Left colon (tissue), 2 donors: Measurements from ENCODE around the gene KCNAB3. TPM values are rescaled to one million over a fixed set of nuclear protein-coding genes. Genes with fewer than 3 reads are reported as not detected.
"Not testable (repeated sequence)": the region's sequence is repeated elsewhere in the genome, so short reads cannot be mapped to it uniquely, and the experiment has no call there.

Experiments used
- ATAC-seq: fragments of 200-7000 bp; cut with Tn5 transposase; one replicate; pipeline ENCODE4 v1.9.1; 2020; ENCODE audit warnings: mild to moderate bottlenecking, moderate library complexity
- DNase-seq, 2 donors: peaks; one replicate each; pipeline ENCODE4 v3.0.0-alpha.2; 2020
- intact Hi-C, 2 donors: fragments of 100-400 bp; cut with DNase I in 1 of 2; cut with micrococcal nuclease in 1 of 2; formaldehyde crosslinking; loops; one replicate each; pipeline versions ENCODE4 v1.11.2 to v1.14.0; 2022; cut with DNase I, micrococcal nuclease
- long read RNA-seq: library from polyadenylated mRNA; unstranded; transcript quantifications from one replicate; pipeline ENCODE4 v2.0.0, GENCODE V29; 2021
- total RNA-seq, 2 donors: library from RNA; stranded (reverse); fragmentation: NEBNext Ultra II Directional; extraction: Animal tissue kit (Norgen Biotek cat#: 25700); gene quantifications; one replicate each; pipeline ENCODE4 v1.2.1, GENCODE V29; 2021
- donor health status: DM: no; HTN: no; CAD: no.
- donor health status: DM: yes; HTN: yes; CAD: no.

Gene KCNAB3
- 1 to 10 TPM; 2.2 to 3.1 TPM for total RNA-seq
- long read RNA-seq, partial matches to known transcripts = 0 of 2 reads
- long read RNA-seq, other reads (novel, unspliced or antisense) = 2 of 2 reads

DNA sequence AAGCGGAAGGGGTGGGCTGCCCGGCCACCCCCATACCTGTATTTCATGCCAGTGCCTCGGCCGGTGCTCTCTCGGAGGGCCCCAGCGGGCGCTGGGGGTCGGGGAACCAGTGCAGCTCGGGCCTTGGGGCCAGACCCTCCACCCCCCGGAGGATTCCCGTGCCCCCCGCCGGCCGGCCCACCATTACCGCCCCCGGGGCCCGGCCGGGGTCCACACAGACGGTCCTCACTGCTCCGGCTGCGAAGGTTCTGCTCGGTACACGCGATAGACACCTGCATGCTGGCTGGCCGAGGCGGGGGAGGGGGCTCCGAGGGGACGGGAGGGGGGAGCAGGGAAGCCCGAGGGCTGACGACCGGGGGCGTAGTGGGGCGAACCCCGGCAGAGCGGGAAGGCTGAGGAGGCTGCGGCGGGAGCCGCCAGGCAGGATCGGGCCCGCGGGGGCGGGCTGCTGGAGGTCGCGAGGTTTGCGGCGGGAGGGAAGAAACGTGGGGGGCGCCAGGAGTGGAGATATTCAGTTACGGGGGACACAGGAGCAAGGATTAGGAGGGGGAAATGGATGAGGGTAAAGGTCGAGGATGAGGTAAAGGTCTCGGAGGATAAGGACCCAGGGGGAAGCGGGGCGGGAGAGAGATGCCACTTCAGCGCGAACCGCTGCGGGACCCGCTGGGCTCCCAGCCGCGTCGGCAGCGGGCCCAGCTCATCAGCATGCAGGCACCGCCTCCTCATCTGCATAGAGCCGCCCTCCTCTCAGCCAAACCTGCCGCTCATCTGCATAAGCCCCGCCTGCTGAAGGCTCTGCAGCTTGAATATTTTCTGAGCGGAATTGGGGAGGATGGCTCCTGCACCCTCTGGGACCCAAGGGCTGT lies at the start of gene KCNAB3:
Gene KCNAB3, minus strand, starts transcription at position 699 of the 866 bp plus-strand sequence. Its CDS starts 421 bp downstream, at position 278.
- ATAC-seq (no peak), DNase-seq (peak in 1 of 2 donors; percentile 38)
- intact Hi-C loops = no loop called here

DNA sequence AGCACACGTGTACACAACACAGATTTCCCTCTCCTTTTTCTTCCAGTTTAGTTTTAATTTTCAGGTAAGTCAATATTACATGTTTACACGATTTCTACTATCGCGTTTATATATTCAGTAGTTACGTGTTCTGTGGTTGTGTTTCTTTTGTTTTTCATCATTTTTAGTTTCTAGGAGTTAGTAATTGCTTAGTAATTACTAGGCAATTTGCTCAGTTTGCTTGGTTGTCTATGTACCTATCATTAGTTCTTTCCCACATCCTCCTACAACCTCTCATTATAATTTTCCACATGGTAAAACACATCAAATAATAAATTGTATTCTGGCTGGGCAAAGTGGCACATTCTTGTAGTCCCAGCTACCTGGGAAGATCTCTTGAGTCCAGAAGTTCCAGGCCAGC lies 48.1 kb upstream of the KCNAB3 start:
- intact Hi-C loops = loop anchor here in 1 of 2 donors (5.0 kb wide), 1 partner anchor 36 kb away; no protein-coding TSS in a partner anchor
- no peak for ATAC-seq
- no peak for DNase-seq

DNA sequence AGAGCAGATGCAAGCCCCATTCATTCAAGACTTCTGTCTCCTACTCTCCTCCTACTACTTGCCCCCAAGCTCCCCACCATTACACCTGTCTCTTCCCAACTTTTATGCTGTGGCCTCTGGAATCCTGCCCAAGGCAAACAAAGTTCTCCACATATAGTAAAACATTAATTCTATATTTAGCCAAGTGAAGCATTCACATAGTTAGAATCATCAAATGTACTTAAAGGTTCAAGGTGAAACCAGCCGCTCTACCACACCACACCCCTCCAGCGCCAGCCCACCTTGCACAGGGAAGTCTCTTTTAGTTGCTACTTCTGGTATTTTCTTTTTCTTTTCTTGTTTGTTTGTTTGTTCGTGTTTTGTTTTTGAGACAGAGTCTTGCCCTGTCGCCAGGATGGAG lies 47.4 kb upstream of the KCNAB3 start:
- DNase-seq = peak in 1 of 2 donors; percentile 61

DNA sequence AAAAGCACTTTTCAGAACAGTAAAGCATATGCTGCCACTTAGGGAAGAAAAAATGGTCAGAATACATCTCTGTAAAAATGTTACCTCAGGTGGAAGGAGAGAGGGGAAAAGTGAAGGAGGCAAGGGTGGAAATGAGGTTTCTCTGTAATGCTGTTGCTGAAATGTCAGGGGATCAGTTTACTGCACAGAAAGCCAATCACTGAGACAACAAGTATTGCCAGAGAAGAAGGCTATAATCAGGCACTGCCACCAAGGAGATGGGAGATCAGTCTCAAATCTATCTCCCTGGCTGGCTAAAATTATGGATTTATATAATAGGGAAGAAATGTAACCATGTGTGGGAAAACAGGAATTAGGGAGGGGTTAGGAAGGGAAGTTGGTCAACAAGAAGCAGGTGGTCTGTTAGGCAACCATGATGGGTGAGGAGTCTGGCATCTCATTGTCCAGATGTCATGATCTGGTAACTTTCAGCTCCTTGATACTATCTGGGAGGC lies 45.0 kb upstream of the KCNAB3 start:
- DNase-seq (no peak), ATAC-seq (no peak)
- intact Hi-C loops = loop anchor here in 1 of 2 donors (5.0 kb wide), 1 partner anchor 32 kb away; no protein-coding TSS in a partner anchor

More for the DNA sequence above, 47.4 kb upstream of the KCNAB3 start:
- peak; percentile 92 for ATAC-seq
- intact Hi-C loops = loop anchor here in 1 of 2 donors (5.0 kb wide), 1 partner anchor 35 kb away; no protein-coding TSS in a partner anchor

DNA sequence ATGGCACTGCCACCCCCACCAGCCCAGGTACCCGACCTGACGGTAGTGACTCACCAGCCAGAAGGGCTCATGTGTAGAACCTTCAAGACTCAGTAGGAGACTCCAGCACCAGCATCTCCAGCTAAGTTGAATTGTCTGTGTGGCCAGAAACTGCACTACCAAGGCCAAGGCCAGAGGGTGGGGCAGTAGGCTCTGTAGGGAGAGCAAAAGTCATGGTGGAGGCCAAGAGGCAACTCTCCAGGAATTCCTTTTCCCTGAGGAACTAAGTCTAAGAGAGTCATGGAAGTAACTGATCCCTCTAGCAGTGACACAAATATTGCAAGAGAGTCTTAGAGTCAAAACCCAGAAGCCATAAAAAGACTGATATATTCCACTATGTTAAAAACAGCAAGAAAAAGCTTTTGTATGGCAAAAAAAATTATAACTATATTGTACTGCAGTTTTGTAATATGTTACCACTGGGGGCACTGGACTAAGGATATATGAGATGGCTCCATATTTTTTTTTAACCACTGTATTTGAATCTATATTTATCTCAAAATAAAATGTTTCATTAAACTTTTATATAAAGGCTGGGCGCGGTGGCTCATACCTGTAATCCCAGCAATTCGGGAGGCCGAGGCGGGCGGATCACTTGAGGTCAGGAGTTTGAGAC lies 42.6 kb upstream of the KCNAB3 start:
- intact Hi-C loops = no loop called here
- DNase-seq (no peak), ATAC-seq (peak; percentile 36)

DNA sequence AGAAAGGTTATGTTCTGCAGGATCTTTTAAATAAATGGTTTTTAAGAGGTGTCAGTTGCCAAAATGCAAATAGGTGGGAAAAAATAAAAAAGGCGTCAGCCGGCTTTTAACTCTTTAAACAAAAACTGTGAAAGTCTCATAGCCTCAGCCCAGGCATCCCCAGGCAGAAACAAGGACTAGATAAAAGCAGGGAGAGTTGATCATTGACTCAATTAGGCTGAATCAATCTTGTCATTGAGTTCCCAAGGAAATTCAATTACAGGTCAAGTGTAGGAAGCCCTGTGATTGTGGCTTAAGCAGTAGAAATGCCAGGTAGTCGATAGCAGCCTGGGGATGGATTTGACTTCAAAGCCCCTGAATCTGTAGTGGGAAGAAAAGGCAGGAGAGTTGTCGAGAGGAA lies 42.0 kb upstream of the KCNAB3 start:
- DNase-seq (no peak), ATAC-seq (no peak)
- intact Hi-C loops = no loop called here

DNA sequence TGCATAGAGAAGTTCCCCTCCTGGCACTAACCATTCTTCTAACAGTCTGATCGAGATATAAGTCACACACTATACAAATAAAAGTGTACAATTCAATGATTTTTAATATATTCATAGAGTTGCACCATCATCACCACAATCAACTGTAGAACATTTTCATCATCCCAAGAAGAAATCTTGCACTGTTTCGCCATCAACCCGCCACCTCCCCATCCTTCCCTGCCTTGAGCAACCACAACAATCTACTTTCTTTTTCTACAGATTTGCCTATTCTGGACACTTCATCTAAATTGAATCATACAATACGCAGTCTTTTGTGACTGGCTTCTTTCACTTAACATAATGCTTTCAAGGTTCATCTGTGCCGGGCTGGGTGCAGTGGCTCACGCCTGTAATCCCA lies 39.8 kb upstream of the KCNAB3 start:
- DNase-seq (no peak), ATAC-seq (no peak)
- intact Hi-C loops = no loop called here

DNA sequence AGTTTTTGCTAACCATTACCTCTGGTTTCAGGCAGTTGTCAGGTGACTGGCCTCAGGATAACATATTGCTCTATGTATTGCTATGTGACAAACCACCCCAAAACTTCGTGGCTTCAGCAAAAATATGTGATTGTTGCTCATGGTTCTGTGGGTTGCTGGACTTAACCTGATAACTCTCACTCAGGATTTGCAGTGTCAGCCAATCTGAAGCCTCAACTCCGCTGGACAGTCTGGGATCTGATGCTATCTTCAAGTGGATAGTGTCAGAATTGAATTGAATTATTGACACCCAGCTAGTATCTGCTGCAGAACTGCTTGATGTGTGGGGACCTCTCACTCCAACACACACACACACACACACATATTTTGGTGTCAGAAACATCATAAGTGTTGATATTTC lies 38.1 kb upstream of the KCNAB3 start:
- DNase-seq = no peak
- intact Hi-C loops = no loop called here
- ATAC-seq = no peak

DNA sequence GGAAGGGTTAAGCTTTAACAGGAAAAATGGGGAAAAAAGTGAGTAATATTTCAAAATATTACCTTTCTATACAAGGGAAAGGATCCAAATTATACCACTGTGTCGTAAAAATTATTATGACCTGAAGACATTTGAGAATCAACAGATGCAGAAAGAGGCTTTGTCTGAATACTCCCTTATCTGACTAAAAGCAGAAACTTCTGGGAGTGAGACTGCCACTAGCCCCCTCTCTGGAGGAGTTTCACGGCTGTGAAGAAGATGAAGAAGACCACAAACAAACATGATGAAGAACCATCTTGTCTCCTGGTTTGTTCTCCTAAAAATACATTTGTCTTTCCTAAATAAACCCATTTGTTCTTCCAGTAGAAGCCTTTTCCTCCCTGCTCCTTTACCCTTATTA lies 31.8 kb upstream of the KCNAB3 start:
- intact Hi-C loops = no loop called here
- no peak for DNase-seq
- ATAC-seq = no peak

DNA sequence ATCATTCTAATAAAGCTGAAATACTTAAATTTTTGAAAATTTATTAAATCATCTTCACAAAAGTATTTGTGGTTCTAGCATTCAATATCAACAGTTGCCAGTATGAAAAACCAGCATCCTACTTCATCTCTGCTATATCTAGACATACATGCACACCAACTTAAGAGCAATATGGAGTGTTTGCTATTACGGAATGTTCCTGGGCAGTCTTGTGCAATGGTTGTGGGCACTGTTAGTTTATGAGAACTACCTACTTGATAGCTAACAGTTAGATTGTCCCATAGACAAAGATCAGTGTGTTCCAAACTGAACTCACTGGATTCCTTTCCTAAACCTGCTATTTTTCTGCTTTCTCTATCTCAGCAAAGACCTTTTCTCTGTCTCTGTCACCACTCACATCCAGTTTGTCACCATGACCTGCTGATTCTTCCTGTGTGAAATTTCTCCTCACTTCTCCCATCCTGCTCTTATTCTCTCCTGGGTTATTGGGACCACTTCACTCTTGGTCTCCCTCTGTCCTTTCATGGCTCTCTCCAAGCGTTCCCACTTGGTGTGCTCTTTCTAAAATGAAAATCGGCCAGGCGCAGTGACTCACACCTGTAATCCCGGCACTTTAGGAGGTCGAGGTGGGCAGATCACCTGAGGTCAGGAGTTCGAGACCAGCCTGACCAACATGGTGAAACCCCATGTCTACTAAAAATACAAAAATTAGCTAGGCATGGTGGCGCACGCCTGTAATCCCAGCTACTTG lies 30.0 kb upstream of the KCNAB3 start:
- DNase-seq (no peak), ATAC-seq (no peak)
- intact Hi-C loops = no loop called here

DNA sequence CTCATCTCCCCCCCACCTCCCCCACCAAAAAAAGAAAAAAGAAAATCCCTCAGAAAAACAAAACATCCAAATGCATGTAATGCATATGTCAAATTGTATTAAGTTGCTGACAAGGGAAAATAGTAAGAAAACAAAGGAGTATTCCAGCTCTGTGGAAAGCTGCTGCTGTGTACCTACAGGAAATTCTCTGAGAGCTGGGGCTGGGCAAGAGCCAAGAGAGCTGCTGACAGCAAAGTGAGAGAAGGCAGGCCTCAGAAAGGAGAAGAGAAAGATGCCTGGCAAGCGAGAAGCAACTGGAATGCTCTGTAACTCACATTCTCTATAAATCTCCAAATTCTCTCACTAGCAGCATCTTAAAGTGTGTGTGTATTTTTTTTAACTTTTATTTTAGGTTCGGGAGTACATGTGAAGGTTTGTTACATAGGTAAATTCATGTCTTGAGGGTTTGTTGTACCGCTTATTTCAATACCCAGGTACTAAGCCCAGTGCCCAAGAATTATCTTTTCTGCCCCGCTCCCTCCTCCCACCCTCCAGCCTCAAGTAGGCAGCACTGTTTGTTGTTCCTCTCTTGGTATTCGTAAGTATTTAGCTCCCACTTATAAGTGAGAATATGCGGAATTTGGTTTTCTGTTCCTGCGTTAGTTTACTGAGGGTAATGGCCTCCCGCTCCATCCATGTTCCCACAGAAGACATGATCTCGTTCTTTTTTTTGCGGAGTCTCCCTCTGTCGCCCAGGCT lies 26.7 kb upstream of the KCNAB3 start:
- ATAC-seq (no peak), DNase-seq (peak; percentile 27 to 48)
- intact Hi-C loops = no loop called here

DNA sequence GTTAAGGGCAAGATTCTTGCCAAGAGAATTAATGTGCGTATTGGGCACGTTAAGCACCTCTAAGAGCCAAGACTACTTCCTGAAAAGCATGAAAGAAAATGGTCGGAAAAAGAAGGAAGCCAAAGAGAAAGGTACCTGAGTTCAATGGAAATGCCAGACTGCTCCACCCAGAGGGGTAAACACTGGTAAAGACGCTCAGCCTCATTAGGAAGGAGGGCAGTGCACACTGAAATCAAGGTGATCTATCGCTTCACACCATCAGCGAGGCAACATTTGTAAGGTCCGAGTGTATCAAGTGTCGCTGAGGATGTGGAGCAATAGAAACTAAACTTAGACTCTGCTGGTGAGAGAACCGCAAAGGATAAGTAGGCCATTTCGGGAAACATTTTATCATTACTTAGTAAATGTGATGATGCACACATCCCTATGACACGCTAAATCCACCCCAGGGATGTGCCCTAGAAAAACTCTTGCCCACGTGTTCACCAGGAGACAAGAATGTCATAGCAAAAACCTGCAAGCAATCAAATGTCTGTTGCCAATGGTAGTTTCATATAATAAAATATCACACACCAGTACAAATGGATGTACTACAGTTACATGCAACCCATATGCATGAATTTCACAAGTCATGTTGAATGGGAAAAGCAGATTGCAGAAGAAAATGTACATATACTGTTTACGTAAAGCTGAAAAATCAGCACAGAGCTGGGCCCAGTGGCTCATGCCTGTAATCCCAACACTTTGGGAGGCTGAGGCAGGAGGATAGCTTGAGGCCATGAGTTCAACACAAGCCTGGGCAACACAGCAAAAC lies 26.0 kb upstream of the KCNAB3 start:
- intact Hi-C loops = no loop called here
- DNase-seq (no peak), ATAC-seq (no peak)

DNA sequence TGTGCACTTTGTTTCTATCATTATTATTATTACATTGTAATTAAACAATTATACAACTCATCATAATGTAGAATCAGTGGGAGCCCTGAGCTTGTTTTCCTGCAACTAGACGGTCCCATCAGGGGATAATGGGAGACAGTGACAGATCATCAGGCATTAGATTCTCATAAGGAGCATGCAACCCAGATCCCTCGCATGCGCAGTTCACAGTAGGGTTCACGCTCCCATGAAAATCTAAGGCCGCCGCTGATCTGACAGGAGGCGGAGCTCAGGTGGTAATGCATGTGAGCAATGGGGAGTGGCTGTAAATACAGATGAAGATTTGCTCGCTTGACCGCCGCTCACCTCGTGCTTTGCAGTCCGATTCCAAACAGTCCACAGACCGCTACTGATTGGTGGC lies 23.6 kb upstream of the KCNAB3 start:
- DNase-seq, ATAC-seq, intact Hi-C loops: not testable (repeated sequence)

DNA sequence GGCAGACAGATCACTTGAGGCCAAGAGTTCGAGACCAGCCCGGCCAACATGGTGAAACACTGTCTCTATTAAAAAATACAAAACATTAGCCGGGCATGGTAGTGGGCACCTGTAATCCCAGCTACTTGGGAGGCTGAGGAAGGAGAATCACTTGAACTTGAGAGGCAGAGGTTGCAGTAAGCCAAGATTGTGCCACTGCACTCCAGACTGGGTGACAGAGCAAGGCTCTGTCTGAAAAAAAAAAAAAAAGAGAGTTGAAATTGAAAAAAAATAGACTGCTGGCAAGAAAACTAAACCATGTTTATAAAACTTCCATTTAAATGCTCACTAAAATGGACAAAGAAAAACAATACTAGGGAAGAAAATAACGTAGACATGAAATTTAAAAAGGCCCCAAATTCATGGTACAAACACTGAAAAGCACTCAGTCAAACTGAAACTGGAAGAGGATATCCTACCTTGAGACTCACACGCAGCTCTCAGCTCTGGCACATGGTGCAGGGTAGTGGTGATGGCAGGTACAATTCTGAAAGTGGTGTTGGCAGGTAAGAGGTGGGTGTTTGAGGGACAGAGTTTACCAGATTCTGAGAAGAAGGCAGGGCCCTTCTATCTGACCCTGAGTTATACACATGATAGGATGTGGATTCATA lies 21.6 kb upstream of the KCNAB3 start:
- intact Hi-C loops = no loop called here
- ATAC-seq = no peak
- DNase-seq = no peak

DNA sequence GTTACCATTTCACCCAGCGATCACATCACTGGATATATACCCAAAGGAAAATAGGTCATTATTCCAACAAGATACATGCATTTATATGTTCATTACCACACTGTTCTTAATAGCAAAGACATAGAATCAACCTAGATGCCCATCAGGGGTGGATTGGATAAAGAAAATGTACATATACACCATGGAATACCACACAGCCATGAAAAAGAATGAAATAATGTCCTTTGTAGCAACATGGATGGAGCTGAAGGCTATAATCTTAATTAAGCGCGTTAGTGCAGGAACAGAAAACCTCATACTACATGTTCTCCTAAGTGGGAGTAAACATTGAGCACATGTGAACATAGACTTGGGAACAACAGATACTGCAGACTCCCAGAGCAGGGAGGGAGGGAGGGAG lies 20.9 kb upstream of the KCNAB3 start:
- DNase-seq (no peak), ATAC-seq (no peak)
- intact Hi-C loops = no loop called here

DNA sequence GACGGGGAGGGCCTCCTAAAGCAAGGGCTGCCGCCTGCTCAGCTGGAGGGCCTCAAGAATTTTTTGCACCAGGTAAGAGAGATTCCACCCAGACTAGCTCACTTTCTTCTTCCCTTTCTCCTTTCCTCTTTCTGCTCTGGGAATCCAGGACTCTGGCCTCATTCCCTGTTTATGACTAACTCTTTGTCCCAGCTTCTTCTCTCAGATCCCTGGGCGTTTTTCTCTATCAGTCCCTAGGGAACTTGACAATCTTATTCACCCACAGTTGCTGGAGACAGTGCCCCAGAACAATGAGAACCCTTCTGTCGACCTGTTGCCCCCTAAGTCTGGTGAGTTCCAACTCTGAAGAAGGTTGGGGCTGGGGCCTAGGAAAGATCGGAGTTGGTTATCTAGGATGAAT lies 18.0 kb upstream of the KCNAB3 start:
- intact Hi-C loops = no loop called here
- no peak for ATAC-seq

DNA sequence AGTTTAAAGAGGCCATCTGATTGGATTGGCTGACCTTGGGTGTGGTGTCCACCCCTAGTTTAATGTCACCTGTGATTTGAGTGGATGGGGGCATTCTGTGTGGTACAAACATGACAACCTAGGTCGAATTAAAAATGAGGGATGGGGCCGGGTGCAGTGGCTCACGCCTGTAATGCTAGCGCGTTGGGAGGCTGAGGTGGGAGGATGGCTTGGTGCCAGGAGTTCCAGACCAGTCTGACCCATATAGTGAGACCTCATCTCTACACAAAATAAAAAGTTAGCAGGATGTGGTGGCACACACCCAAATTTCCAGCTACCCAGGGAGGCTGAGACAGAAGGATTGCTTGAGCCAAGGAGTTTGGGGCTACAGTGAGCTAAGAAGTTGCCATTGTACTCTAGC lies 16.8 kb upstream of the KCNAB3 start:
- DNase-seq (no peak), ATAC-seq (no peak)
- intact Hi-C loops = no loop called here

More for the DNA sequence above, 18.0 kb upstream of the KCNAB3 start:
- DNase-seq = no peak
